OCI-M1 (cell line): ENCODE measurements around the gene RGS11.
A peak's percentile ranks its signal among the peaks of the same experiment; 100 is the strongest.
"Not testable (repeated sequence)": the region's sequence is repeated elsewhere in the genome, so short reads cannot be mapped to it uniquely, and the experiment has no call there.

Source experiments
- DNase-seq: peaks from one replicate; lab custom pipeline; 2025; lab: John Stamatoyannopoulos, UW

The RGS11 gene

DNA sequence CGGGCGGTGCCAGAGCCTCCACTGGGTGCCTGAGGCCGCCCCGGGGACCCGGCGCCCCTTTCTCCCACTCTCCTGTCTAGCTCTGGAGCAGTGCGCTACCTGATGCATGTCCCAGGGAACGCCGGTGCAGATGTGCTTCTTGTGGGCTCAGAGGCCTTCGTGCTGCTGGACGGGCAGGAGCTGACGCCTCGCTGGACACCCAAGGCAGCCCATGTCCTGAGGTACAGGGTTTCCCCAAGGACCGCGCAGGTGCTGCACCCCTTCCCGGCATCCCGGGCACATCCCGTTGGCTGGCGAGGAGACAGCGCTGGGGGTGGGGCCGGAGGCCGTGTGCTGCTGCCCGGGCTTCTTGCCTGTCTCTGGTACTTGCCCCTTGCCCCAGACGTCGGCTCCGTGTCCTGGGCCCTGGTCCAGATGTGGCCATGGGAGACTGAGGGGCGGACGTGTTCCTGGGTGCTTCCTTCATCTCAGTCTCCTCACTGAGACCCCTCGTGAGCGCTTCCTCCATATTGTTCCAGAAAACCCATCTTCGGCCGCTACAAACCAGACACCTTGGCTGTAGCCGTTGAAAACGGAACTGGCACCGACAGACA lies 12.5 kb downstream of the RGS11 start:
- no peak for DNase-seq

DNA sequence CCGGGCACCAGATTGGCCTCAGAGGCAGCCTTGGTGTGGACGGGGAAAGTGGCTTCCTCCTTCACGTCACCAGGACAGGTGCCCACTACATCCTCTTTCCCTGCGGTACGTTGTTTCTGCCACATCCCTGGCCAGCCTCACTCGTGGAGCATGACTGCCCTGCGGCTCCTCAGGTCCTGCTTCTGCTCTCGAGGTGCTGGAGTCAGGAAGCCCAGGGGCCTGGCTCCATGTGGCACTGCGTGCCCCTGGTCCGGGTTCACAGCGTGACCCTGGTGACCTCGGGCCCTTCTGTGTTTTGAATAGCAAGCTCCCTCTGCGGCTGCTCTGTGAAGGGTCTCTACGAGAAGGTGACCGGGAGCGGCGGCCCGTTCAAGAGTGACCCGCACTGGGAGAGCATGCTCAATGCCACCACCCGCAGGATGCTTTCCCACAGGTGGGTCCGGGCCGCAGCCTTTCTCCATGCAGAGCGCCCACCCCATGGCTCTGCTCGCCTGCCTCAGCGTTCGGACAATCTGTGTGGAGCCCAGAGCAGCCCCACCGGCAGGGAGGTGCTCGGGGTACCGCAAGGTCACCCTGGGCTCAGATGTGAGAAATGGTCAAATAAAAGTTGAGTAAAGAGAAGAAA lies 13.5 kb downstream of the RGS11 start:
- DNase-seq, result no peak

DNA sequence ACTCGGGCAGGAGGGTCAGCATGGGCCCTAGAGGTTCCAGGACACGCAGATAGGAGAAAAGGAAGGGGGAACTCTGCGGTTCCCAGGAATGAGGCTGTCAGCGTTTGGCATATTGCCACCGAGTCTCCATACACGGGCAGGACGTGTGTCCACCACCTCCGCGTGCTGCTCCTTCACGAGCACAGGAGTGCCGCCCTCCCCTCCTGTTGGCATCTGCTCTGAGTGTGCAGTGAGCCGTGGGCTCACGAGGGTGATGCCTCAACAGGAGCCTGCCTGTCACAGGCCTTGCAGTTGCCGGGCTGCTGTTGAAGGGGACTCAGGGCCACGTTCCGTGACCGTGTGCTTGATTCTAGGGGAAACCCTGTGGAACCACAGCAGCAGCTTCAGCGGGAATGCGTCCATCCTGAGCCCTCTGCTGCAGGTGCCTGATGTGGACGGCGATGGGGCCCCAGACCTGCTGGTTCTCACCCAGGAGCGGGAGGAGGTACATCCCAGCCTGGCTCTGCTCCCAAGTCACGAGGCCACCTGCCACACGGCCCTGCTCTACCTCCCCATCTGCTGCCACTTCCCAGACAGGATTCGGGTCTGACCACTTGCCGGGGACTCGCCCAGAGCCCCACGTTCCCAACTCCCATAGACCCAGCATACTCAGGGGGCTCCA lies 14.6 kb downstream of the RGS11 start:
- DNase-seq, result no peak

DNA sequence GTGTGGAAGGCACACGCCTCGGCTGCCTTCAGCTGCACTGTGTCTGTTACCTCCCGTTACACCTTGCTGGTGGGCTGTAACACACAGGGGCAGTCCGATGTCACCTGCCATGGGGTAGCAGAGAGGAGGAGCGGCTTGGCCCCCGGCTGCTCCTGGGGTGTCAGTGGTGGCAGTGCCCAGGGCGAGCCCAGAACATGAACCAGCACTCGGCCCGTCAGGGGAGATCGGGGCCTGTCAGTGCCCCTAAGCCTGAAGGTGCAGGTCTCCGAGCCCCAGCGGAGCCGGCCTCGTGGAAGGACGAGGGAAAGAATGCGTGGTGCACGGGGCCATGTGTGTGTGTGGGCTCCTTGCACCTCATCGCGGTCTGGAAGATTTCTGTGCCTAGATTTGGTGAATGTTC lies 15.4 kb downstream of the RGS11 start:
- DNase-seq, result no peak

DNA sequence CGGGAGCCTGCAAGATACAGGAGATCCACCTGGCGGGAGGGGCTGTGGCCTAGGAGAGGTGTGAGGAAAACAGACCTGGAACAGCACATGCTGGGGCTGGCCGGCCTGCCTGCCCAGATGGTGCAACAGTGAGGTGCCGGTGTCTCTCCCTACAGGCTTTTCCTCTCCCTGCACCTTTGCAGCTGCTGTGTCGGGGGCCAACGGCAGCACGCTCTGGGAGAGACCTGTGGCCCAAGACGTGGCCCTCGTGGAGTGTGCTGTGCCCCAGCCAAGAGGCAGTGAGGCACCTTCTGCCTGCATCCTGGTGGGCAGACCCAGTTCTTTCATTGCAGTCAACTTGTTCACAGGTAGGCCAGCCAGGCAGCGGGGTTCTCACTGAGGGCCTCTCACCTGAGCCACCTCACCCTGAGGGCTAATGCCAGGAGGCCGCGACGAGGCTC lies 15.9 kb downstream of the RGS11 start:
- no peak for DNase-seq

DNA sequence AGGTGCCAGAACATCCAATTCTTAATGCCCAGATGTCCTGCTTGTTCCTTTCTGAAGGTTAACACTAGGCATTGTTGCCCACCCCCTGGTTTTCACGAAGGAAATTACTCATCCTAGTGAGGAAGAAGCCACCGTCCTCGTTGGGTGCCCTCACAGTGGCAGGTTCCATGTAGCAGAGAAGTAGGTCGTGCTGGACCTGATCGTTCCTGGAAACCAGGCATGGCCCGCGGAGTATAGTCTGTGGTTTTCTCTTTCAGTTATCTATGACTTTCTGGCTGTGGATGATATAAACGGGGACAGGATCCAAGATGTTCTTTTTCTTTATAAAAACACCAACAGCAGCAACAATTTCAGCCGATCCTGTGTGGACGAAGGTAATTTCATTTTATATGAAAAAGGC lies 16.5 kb downstream of the RGS11 start:
- peak; percentile 77 for DNase-seq

DNA sequence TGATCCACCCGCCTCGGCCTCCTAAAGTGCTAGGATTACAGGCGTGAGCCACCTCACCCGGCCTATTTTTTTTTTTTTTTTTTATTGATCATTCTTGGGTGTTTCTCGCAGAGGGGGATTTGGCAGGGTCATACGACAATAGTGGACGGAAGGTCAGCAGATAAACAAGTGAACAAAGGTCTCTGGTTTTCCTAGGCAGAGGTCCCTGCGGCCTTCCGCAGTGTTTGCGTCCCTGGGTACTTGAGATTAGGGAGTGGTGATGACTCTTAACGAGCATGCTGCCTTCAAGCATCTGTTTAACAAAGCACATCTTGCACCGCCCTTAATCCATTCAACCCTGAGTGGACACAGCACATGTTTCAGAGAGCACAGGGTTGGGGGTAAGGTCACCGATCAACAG lies 17.7 kb downstream of the RGS11 start:
- not testable (repeated sequence) for DNase-seq

DNA sequence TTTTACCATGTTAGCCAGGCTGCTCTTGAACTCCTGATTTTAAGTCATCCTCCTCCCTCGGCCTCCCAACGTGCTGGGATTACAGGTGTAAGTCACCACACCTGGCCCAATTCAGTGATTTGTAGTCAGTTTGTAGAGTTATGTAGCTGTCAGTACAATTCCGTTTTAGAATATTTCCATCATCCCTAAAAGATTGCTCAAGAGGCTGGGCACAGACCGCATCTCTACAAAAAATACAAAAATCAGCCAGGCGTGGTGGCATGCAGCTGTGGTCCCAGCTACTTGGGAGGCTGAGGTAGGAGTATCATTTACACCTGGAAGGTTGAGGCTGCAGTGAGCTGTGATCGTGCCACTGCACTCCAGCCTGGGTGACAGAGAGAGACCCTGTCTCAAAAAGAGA lies 20.6 kb downstream of the RGS11 start:
- DNase-seq, result no peak

DNA sequence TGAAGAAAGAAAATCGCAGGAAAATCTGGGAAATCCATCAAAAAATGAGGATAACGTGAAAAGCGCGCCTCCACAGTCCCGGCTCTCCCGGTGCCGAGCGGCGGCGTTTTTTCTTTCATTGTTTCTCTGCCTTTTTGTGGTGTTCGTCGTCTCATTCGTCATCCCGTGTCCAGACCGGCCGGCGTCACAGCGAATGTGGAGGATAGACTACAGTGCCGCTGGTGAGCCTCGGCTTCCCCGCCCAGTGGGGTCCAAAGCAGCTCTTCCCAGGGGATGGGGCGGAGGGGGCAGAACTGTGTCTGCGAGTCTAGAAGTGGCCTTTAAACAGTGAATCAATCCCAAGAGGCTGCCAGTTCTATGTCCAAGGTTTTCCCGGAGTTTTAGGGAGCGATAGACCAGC lies 21.3 kb downstream of the RGS11 start:
- no peak for DNase-seq

DNA sequence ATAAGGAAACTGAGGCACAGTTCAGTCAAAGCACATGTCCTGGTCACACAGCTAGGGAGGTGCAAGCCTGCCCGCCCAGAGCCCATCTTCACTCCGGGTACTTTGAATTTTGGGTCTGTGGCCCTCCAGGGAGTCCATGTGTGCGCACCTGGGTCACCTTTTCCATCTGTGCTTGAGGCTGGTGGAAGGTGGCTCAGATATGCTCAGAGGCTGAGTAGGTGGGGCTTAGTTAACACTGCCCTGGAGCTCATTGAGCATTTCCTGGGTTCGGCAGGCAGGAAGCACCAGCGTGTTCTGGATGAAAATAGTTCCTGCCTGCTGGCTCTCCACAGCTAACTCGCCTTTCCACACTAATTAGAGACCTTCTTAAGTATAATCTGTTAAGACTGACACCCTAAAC lies 21.9 kb downstream of the RGS11 start:
- DNase-seq, result no peak

DNA sequence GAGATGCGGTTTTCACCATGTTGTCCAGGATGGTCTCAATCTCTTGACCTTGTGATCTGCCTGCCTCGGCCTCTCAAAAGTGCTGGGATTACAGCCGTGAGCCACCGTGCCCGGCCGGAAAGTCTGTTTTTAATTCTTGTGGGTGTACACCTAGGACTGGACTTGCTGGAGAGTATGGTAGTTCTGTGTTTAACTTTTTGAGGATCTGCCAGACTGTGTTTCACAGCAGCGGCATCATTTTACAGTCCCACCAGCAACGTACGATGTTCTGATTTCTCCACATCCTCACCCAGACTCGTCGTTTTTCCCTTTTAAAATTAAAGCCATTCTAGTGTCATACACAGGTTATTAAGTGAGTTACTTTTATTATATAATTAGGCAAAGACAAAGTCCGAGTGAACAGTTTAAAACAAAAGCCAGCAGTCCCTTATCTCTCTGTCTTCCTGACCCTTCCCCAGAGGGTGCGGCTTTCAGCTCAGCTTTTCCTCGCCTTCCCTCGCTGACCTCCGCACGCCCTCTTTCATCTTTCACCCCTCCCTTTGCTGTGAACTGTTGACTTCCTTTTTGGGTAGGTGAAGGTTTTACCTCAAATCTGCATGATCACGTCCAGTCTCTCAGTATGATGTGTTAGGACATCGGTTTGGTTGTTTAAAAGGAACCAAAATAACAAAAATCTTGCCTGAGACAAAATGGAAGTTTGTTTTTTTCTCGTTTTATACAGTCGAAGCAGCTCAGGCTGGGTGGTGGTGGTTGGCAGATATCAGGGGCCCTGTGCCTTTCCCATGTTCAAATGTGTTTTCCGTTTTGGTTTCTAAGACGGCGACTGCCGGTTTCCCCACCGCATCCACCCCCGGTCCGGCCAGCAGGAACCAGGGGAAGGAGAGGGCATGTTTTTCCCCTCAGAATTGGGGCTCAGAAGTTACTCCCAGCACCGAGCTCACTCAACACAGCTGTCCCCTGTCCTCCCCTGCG lies 23.1 kb downstream of the RGS11 start:
- DNase-seq, result peak; percentile 58

DNA sequence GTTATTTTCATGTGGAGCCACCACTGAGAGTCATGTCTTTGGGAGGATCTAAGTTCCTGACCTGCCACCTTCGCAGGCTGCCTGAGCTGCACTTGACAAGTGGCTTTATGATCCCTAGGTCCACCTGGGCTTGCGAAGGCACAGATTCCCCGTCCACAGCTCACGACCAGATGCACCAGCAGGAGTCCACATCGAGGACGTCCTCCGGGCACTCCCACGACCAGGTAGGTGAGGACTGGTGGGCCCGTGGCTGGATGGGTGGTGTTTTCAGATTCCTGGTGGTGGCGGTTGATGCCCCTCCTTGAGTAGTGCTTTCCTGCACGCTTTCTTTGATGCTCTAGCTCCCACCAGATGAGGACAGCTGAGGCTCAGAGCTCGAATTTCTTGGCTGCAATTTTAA lies 26.3 kb downstream of the RGS11 start:
- no peak for DNase-seq

DNA sequence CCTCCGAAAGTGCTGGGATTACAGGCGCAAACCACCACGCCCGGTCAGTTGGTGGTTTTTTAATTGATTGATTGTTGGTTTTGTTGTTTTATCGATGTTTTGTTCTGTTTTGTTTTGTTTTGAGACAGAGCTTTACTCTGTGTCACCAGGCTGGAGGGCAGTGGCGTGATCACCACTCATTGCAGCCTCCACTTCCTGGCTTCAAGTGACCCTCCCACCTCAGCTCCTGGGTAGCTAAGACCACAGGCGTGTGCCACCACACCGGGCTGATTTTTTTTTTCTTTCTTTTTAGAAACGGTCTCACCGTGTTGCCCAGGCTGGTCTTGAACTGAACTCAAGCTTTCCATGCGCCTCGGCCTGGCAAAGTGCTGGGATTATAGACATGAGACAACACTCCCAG lies 28.7 kb downstream of the RGS11 start:
- DNase-seq, result no peak

DNA sequence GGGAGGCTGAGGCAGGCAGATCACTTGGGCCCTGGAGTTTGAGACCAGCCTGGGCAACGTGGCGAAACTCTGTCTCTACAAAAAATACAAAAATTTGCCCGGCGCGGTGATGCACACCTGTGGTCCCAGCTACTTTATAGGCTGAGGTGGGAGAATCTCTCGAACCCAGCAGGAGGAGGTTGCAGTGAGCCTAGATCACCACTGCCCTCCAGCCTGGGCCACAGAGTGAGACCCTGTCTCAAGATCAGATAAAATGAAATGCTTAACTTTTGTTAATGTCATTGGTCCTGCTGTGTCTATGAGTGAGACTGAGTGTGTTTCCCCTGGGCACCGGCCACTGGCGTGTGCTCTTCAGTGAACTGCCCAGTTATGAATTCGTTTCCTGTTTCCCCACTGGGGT lies 30.6 kb downstream of the RGS11 start:
- DNase-seq, result no peak

DNA sequence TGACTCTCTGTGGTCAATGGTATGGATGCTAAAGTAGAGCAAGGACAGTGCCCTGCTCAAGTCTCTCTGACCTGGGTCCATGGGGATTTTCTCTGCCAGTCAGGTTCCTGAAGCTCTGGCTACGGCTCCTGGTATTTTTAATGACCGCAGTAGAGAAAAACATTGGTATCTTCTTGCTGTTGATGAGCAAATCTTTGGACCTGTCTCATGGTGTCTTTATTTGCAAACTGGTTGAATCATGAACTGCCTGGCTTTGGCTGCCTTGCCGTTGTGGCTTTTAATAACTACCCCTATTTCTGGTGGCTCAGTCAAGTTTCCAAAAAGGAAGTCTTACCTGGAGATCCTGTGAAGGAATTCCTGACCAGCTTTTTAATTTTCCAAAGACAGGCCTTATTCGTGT lies 32.4 kb downstream of the RGS11 start:
- DNase-seq, result no peak

DNA sequence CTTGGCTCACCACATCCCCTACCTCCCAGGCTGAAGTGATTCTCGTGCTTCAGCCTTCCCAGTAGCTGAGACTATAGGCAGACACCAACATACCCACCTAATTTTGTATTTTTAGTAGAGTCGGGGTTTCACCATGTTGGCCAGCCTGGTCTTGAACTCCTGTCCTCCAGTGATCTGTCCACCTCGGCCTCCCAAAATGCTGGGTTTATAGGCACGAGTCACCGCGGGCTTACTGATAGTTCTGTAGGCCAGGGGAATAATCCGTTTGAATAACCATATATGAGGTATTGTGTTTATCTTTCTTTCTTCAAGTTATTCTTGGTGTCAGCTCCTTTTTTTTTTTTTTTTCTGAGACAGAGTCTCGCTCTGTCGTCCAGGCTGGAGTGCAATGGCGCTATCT lies 33.5 kb downstream of the RGS11 start:
- no peak for DNase-seq

DNA sequence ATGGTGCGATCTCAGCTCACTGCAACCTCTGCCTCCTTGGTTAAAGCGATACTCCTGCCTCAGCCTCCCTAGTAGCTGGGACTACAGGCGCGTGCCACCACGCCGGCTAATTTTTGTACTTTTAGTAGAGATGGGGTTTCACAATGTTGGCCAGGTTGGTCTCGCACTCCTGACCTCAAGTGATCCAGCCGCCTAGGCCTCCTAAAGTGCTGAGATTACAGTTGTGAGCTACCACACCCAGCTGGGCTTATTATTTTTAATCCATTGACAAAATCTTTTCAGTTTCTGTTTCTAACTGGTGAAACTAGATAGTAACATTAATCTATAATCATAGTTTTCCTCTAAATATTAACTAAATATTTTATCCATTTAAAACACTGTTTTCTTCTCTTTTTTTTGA lies 35.2 kb downstream of the RGS11 start:
- DNase-seq, result no peak

DNA sequence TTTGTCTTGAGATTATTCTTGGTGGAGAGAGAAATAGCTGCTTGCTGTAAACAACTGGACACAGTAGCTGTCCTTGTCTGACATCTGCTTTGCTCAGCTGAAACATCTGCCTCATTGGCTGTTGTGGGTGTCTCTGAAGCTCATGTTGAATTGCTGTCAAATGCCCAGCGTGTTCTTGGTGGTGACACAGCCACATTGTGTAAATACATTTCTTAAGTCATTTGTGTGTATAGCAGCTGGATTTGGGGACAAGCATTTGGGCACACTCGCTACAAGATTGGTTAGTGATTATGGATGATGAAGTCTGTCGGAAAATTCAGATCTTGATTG lies 35.8 kb downstream of the RGS11 start:
- peak; percentile 8 for DNase-seq

DNA sequence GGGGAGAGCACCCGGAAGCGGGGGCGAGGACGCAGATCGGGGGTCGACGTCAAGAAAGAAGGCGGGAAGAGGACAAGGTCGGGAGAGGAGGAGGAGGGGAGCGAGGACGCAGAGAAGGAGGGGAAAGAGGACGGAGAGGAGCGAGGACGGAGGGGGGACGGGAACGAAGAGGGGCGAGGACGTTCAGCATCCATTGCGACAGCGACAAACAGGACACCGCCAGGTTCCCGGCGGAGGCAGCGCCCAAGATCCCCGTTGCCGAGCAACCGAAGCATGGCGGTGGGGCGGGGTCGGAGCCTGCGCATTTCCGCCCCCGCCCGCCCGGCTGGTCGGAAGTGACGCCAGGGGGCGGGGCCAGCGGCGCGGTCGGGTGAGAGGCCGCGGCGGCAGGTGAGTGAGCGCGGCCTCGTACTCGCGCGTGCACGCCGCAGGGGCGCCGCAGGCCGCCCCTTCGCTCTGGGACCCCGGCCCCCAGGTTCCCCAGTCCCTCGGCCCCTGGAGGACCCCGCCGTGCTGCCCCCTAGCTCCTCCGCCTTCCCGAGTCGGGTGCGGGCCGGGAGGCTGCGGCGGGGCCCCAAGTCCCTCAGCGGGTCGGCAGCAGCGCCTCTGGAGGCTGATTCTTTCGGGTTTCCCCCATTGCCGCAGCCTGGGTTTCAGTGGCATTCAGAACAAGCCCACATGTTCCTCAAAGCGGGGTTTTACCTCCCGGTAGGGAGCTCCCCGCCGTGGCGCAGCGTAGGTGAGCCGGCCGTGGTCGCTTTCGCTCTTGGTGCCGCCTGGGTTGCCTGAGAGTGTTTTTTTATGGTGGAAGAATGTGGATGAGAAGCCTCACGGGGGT lies 41.1 kb downstream of the RGS11 start, which contains the start of gene FAM234A:
FAM234A (plus strand) TSS at position 354 of the 838 bp plus-strand sequence. CDS start 19,593 bp downstream, outside the sequence.
- peak; percentile 96 for DNase-seq

DNA sequence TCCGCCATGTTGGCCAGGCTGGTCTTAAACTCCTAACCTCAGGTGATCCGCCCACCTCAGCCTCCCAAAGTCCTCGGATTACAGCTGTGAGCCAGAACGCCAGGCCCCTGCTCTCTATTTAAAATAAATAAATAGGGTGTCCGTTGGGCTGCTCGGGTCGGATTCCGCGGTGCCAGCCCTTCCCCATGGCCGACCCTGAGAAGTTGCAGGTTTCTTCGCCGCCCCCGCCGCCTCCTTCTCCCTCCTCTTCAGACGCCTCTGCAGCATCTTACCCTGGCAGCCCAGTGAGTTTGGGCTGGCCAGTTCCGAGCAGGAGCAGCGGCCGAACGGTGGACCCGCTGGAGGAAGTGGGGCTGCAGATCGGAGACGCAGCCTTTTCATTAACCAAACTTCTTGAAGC lies 44.8 kb downstream of the RGS11 start:
- no peak for DNase-seq

DNA sequence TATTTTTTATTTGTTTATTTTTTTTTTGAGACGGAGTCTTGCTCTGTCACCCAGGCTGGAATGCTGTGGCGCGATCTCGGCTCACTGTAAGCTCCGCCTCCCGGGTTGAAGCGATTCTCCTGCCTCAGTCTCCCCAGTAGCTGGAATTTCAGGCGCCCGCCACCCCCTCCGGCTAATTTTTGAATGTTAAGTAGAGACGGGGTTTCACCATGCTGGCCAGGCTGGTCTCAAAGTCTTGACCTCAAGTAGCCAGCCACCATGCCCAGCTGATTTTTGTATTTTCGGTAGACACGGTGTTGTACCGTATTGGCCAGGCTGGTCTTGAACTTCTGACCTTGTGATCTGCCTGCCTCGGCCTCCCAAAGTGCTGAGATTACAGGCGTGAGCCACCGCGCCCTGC lies 45.4 kb downstream of the RGS11 start:
- not testable (repeated sequence) for DNase-seq
